H9 (cell line): ENCODE data around the gene VASN. TPM values are rescaled to one million over a fixed set of nuclear protein-coding genes. Genes with fewer than 3 reads are reported as not detected.

ENCODE experiments used
- DNase-seq: peaks from one replicate; pipeline ENCODE4 v3.0.0-alpha.2; 2017
- H2AFZ ChIP-seq: one replicate; pipeline ENCODE4 v1.6.1; 2013; ENCODE audit warnings: mild to moderate bottlenecking, low read length, control low read depth, moderate library complexity
- H2AK5ac ChIP-seq: 2 replicates; pipeline ENCODE4 v1.6.1; 2013; ENCODE audit warnings: low read length, control low read depth, mixed read lengths; ENCODE audit not compliant: insufficient read length
- H2BK120ac ChIP-seq: one replicate; pipeline ENCODE4 v1.6.1; 2013; ENCODE audit warnings: low read depth, mild to moderate bottlenecking, low read length, control low read depth, inconsistent platforms; ENCODE audit not compliant: poor library complexity, severe bottlenecking
- H2BK12ac ChIP-seq: 2 replicates; pipeline ENCODE4 v1.6.1; 2013; ENCODE audit warnings: low read length, control low read depth, mixed read lengths, low read depth; ENCODE audit not compliant: insufficient read length
- H2BK15ac ChIP-seq: 2 replicates; pipeline ENCODE4 v1.6.1; 2013; ENCODE audit warnings: low read depth, low read length, control low read depth
- H2BK20ac ChIP-seq: one replicate; pipeline ENCODE4 v1.6.1; 2013; ENCODE audit warnings: low read depth, mild to moderate bottlenecking, low read length, control low read depth, inconsistent platforms; ENCODE audit not compliant: poor library complexity, severe bottlenecking
- H2BK5ac ChIP-seq: 2 replicates; pipeline ENCODE4 v1.6.1; 2013; ENCODE audit warnings: low read length, control low read depth, mixed read lengths; ENCODE audit not compliant: insufficient read length
- H3K14ac ChIP-seq: 2 replicates; pipeline ENCODE4 v1.6.1; 2013; ENCODE audit warnings: low read length, control low read depth; ENCODE audit not compliant: insufficient read depth
- H3K18ac ChIP-seq: 2 replicates; pipeline ENCODE4 v1.6.1; 2013; ENCODE audit warnings: low read depth, mild to moderate bottlenecking, mixed read lengths, low read length, control low read depth; ENCODE audit not compliant: insufficient read length
- H3K23ac ChIP-seq: 2 replicates; pipeline ENCODE4 v1.6.1; 2013; ENCODE audit warnings: low read length, control low read depth, mixed read lengths, low read depth; ENCODE audit not compliant: insufficient read length
- H3K23me2 ChIP-seq: 2 replicates; pipeline ENCODE4 v1.6.1; 2013; ENCODE audit warnings: low read depth, mild to moderate bottlenecking, mixed read lengths, low read length, control low read depth; ENCODE audit not compliant: insufficient read length, poor library complexity, severe bottlenecking
- H3K27ac ChIP-seq: 2 replicates; pipeline ENCODE4 v1.5.1; 2013; ENCODE audit warnings: low read length, control low read depth, mixed read lengths, low read depth; ENCODE audit not compliant: insufficient read length
- H3K27me3 ChIP-seq: 2 replicates; pipeline ENCODE4 v1.6.1; 2013; ENCODE audit warnings: low read length, control low read depth, inconsistent platforms; ENCODE audit not compliant: insufficient read depth
- H3K4ac ChIP-seq: 2 replicates; pipeline ENCODE4 v1.6.1; 2013; ENCODE audit warnings: low read depth, mild to moderate bottlenecking, control low read depth, inconsistent platforms, low read length, moderate library complexity
- H3K4me1 ChIP-seq: 2 replicates; pipeline ENCODE4 v1.6.1; 2013; ENCODE audit warnings: low read length, control low read depth, inconsistent platforms; ENCODE audit not compliant: insufficient read depth
- H3K4me2 ChIP-seq: 2 replicates; pipeline ENCODE4 v1.6.1; 2013; ENCODE audit warnings: low read length, control low read depth, mixed read lengths; ENCODE audit not compliant: insufficient read length, insufficient read depth
- H3K56ac ChIP-seq: 2 replicates; pipeline ENCODE4 v1.6.1; 2013; ENCODE audit warnings: low read depth, mild to moderate bottlenecking, mixed read lengths, low read length, control low read depth; ENCODE audit not compliant: insufficient read length
- H3K79me1 ChIP-seq: 2 replicates; pipeline ENCODE4 v1.6.1; 2013; ENCODE audit warnings: low read depth, mild to moderate bottlenecking, moderate library complexity, low read length, control low read depth, inconsistent platforms; ENCODE audit not compliant: insufficient read depth, poor library complexity, severe bottlenecking
- H3K79me2 ChIP-seq: 2 replicates; pipeline ENCODE4 v1.6.1; 2013; ENCODE audit warnings: low read length, control low read depth, inconsistent platforms; ENCODE audit not compliant: insufficient read depth
- H3K9ac ChIP-seq: 2 replicates; pipeline ENCODE4 v1.6.1; 2013; ENCODE audit warnings: low read length, control low read depth, mixed read lengths; ENCODE audit not compliant: insufficient read length; ENCODE audit errors: extremely low read depth
- H3K9me3 ChIP-seq: one replicate; pipeline ENCODE4 v1.6.1; 2013; ENCODE audit warnings: low read depth, low read length, inconsistent platforms; ENCODE audit not compliant: control insufficient read depth
- H3T11ph ChIP-seq: one replicate; pipeline ENCODE4 v1.6.1; 2013; ENCODE audit warnings: mild to moderate bottlenecking, low read length, control low read depth, inconsistent platforms
- H4K20me1 ChIP-seq: one replicate; pipeline ENCODE4 v1.6.1; 2013; ENCODE audit not compliant: control insufficient read depth, insufficient read length, insufficient read depth
- H4K5ac ChIP-seq: 2 replicates; pipeline ENCODE4 v1.6.1; 2013; ENCODE audit warnings: low read depth, mild to moderate bottlenecking, mixed read lengths, low read length, control low read depth; ENCODE audit not compliant: insufficient read length
- H4K8ac ChIP-seq: replicated peaks from 2 replicates; pipeline ENCODE4 v1.6.1; 2013; ENCODE audit warnings: low read length, control low read depth, mixed read lengths, low read depth; ENCODE audit not compliant: insufficient read length
- H4K91ac ChIP-seq: 2 replicates; pipeline ENCODE4 v1.6.1; 2013; ENCODE audit warnings: low read depth, mild to moderate bottlenecking, moderate library complexity, mixed read lengths, low read length, control low read depth; ENCODE audit not compliant: insufficient read length
- H3K27ac Mint-ChIP-seq, 3 experiments: 2 replicates in 2 of 3; 3 replicates in 1 of 3; pipeline ENCODE4 v1.8.0; 2020 to 2021; ENCODE audit warnings: mixed read lengths in 3 of 3, mild to moderate bottlenecking in 1 of 3, moderate library complexity in 1 of 3
- H3K27me3 Mint-ChIP-seq: 2 replicates; pipeline ENCODE4 v1.8.0; 2021; ENCODE audit warnings: low read depth, mild to moderate bottlenecking, moderate library complexity, mixed read lengths
- H3K36me3 Mint-ChIP-seq, 3 experiments: 2 replicates in 2 of 3; 3 replicates in 1 of 3; pipeline ENCODE4 v1.8.0; 2020 to 2021; ENCODE audit warnings: low read depth in 3 of 3, mixed read lengths in 3 of 3; ENCODE audit not compliant: insufficient read depth in 1 of 3
- H3K4me1 Mint-ChIP-seq, 2 experiments: 2 replicates each; pipeline ENCODE4 v1.8.0; 2020; ENCODE audit warnings: mixed read lengths in 2 of 2
- H3K4me3 Mint-ChIP-seq, 2 experiments: 2 replicates in 1 of 2; 3 replicates in 1 of 2; pipeline ENCODE4 v1.8.0; 2020 to 2021; ENCODE audit warnings: mild to moderate bottlenecking in 2 of 2, mixed read lengths in 2 of 2, moderate library complexity in 1 of 2
- H3K9me3 Mint-ChIP-seq, 2 experiments: 2 replicates in 1 of 2; 3 replicates in 1 of 2; pipeline ENCODE4 v1.8.0; 2020; ENCODE audit warnings: mild to moderate bottlenecking in 2 of 2, mixed read lengths in 2 of 2, moderate library complexity in 1 of 2
- WGBS: extraction: QIAGEN DNeasy Blood & Tissue Kit; methylation state at CpG from one replicate; pipeline ENCODE4 v1.1.7; 2013; ENCODE audit warnings: missing lambda C conversion rate, low lambda C conversion rate, mixed read lengths; ENCODE audit not compliant: insufficient read length; ENCODE audit errors: extremely low coverage; 5-methylcytosine and 5-hydroxymethylcytosine counted together
- total RNA-seq: library from RNA; stranded (reverse); gene quantifications from 2 replicates; pipeline ENCODE4 v1.2.1, GENCODE V29; 2021
- TF ChIP-seq, protein P1 (sequence below): fragments of 200-600 bp; sonication (generic); conservative IDR thresholded peaks from 3 replicates; pipeline ENCODE4 v1.8.0; 2021; ENCODE audit warnings: antibody characterized with exemption, mild to moderate bottlenecking

The VASN gene
- total RNA-seq, 1 experiment from 2014 or later: 11.0 TPM

DNA sequence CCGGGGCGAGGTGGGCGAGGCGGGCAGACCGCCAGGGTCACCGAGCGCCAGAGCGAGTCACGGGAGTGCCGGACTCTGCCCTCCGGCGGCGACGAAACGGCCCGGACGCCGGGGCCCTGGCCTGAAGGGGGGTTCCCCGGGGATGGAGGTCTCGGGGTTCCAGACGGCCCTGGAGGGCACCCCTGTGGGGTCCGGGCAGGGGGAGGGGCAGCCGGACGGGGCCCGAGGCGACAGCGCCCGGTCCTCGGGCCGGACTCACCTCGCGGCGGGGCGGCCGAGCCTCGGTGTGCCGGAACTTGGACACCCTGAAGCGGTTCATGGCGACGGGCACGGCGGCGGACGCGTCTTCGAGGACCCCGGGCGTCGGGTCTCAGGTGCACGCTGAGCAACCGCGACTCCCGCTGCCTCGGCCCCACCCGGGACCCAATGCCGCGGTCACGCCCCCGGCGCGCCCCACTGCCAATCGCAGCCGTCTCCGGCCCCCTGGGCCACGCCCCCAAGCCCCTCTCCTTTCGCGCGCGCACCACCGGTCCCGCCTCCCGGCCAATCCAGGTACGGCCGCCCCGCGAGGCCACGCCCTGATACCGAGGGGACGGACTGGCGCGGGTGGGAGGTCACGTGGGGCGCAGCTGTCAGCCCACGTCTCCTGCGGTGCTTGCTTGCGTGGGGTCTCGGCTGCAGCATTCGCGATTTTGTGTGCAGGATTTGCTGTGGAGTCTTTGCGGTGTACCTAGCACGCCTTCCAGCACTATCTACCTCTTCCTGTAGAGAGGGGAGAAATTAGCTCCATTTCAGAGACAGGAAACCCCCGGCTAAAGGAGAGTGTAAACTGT is 44.8 kb downstream of the VASN start, which contains the start of gene CORO7:
TSS of gene CORO7 (minus strand) at position 397 of the 833 bp plus-strand sequence. CDS start at position 319, 78 bp downstream.
- Mint-ChIP-seq H3K36me3 (no peaks in the 10 kb centered on the region; a peak in 1 of 7 replicates), H3K4me3 (peak within 1 kb of the TSS; percentile 80 to 87), H3K27me3 (peaks cover 9% of the 10 kb centered on the region), H3K27ac (peak within 1 kb of the TSS in 1 of 3 experiments; percentile 27; a peak in 2 of 7 replicates), H3K4me1 (peaks cover 8 to 10% of the 10 kb centered on the region in 2 experiments), H3K9me3 (0 out of 5 replicates have a peak, but pooled peaks cover 0 to 1% of the 10 kb centered on the region in 2 experiments)
- H3K79me1 ChIP-seq: no peaks in the 10 kb centered on the region
- no peaks in the 10 kb centered on the region for H3K27me3 ChIP-seq
- H3K4me2 ChIP-seq: peak within 1 kb of the TSS; percentile 81
- no peak within 1 kb of the TSS for H2BK20ac ChIP-seq
- H3K23me2 ChIP-seq: no peaks in the 10 kb centered on the region
- DNase-seq: peak; percentile 90
- H3K23ac ChIP-seq: no peak within 1 kb of the TSS
- H2BK15ac ChIP-seq: no peak within 1 kb of the TSS
- H3K14ac ChIP-seq: 0 out of 2 replicates have a peak within 1 kb of the TSS, but pooled peaks have one; percentile 40
- no peak within 1 kb of the TSS for H4K5ac ChIP-seq
- no peak within 1 kb of the TSS for H3K56ac ChIP-seq
- H4K91ac ChIP-seq: no peak within 1 kb of the TSS
- H3K18ac ChIP-seq: no peak within 1 kb of the TSS
- H4K8ac ChIP-seq: no peak within 1 kb of the TSS
- H2BK120ac ChIP-seq: no peak within 1 kb of the TSS
- H3K9ac ChIP-seq: no peak within 1 kb of the TSS
- no peak within 1 kb of the TSS for H3K4ac ChIP-seq
- H2AFZ ChIP-seq: no peak within 1 kb of the TSS
- TF ChIP-seq, protein P1, sequence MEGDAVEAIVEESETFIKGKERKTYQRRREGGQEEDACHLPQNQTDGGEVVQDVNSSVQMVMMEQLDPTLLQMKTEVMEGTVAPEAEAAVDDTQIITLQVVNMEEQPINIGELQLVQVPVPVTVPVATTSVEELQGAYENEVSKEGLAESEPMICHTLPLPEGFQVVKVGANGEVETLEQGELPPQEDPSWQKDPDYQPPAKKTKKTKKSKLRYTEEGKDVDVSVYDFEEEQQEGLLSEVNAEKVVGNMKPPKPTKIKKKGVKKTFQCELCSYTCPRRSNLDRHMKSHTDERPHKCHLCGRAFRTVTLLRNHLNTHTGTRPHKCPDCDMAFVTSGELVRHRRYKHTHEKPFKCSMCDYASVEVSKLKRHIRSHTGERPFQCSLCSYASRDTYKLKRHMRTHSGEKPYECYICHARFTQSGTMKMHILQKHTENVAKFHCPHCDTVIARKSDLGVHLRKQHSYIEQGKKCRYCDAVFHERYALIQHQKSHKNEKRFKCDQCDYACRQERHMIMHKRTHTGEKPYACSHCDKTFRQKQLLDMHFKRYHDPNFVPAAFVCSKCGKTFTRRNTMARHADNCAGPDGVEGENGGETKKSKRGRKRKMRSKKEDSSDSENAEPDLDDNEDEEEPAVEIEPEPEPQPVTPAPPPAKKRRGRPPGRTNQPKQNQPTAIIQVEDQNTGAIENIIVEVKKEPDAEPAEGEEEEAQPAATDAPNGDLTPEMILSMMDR: no peak
- H2BK12ac ChIP-seq: no peak within 1 kb of the TSS
- no peak within 1 kb of the TSS for H3K27ac ChIP-seq
- H3K79me2 ChIP-seq: no peaks in the 10 kb centered on the region
- H2AK5ac ChIP-seq: no peak within 1 kb of the TSS
- no peak within 1 kb of the TSS for H2BK5ac ChIP-seq
- H3K9me3 ChIP-seq: no peaks in the 10 kb centered on the region
- no CpG with 5 or more reads among the region's 92 CpGs for WGBS
- H3K4me1 ChIP-seq: no peaks in the 10 kb centered on the region; the same call in 1 of the 2 replicates
- H4K20me1 ChIP-seq: no peaks in the 10 kb centered on the region
- H3T11ph ChIP-seq: no peak within 1 kb of the TSS
